Measurements from ENCODE around the gene CRHR1.

DNA sequence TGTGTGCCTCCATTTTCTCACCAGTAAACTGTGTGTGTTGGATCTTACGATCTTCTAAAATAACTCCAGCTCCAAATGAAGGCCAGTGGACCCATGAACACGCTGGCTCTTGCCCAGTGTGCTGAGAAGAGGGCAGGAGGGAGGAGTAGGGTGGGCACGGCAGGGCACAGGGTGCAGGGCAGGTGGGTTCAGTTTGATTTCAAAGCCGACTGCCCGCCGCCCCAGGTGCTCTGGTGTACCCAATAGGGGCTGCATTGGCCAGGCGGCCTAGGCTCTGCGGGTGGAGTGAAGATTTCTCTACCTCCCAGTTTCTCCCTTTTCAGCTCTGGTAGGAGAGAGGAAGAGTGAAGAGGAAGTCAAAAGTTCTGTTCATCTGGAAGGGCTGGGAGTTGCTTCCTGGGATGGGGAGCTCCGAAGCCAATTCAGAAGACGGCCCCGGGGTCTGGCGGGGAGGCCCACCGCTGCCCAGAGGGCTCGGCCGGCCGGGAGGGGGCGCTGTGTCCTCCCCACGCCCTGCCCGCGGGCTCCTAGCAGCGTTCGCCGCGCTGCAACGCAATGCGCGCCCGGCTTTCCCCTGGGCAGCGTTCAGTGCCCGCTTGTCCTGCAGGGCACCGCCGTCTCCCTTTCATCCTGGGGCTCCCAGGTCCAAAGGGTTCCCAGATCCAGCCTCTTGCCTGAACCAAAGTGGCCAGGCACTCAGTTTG is 1.1 kb upstream of the CRHR1 start:
- TF ChIP-seq, protein P1, sequence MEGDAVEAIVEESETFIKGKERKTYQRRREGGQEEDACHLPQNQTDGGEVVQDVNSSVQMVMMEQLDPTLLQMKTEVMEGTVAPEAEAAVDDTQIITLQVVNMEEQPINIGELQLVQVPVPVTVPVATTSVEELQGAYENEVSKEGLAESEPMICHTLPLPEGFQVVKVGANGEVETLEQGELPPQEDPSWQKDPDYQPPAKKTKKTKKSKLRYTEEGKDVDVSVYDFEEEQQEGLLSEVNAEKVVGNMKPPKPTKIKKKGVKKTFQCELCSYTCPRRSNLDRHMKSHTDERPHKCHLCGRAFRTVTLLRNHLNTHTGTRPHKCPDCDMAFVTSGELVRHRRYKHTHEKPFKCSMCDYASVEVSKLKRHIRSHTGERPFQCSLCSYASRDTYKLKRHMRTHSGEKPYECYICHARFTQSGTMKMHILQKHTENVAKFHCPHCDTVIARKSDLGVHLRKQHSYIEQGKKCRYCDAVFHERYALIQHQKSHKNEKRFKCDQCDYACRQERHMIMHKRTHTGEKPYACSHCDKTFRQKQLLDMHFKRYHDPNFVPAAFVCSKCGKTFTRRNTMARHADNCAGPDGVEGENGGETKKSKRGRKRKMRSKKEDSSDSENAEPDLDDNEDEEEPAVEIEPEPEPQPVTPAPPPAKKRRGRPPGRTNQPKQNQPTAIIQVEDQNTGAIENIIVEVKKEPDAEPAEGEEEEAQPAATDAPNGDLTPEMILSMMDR (IDR thresholded peaks at IDR 0.05; ENCODE audit: borderline replicate concordance, extremely low read depth, low read length, poor library complexity, severe bottlenecking): peak; percentile 36
- no peak for TF ChIP-seq EZH2 (IDR thresholded peaks at IDR 0.05; ENCODE audit: borderline replicate concordance, low read depth, low read length, severe bottlenecking)
